Neural crest cell (in vitro differentiated cells): ENCODE measurements around the gene EHD2. TPM values are rescaled to one million over a fixed set of nuclear protein-coding genes. Genes with fewer than 3 reads are reported as not detected.

Experiments used
- DNase-seq: peaks from one replicate; pipeline ENCODE4 v3.0.0; 2021; ENCODE audit warnings: low read depth, mixed read lengths, low spot score
- H3K27ac Mint-ChIP-seq: one replicate; pipeline ENCODE4 v1.8.0; 2021; ENCODE audit warnings: mild to moderate bottlenecking, mixed read lengths; ENCODE audit not compliant: unreplicated experiment
- H3K27me3 Mint-ChIP-seq: 2 replicates; pipeline ENCODE4 v1.8.0; 2021; ENCODE audit warnings: low read depth, mild to moderate bottlenecking, mixed read lengths
- H3K36me3 Mint-ChIP-seq: 2 replicates; pipeline ENCODE4 v1.8.0; 2021; ENCODE audit warnings: low read depth, mild to moderate bottlenecking, mixed read lengths
- H3K4me1 Mint-ChIP-seq: 2 replicates; pipeline ENCODE4 v1.8.0; 2021; ENCODE audit warnings: mixed read lengths
- H3K4me3 Mint-ChIP-seq: one replicate; pipeline ENCODE4 v1.8.0; 2021; ENCODE audit warnings: mild to moderate bottlenecking, mixed read lengths
- H3K9me3 Mint-ChIP-seq: 2 replicates; pipeline ENCODE4 v1.8.0; 2021; ENCODE audit warnings: mixed read lengths
- CTCF ChIP-seq: fragments of 200-600 bp; sonication (generic); conservative IDR thresholded peaks from 2 replicates; pipeline ENCODE4 v1.5.0; 2021; ENCODE audit warnings: antibody characterized with exemption, mild to moderate bottlenecking
- total RNA-seq: library from RNA; stranded (reverse); gene quantifications from 2 replicates; pipeline ENCODE4 v1.2.1, GENCODE V29; 2021

EHD2 gene
- total RNA-seq, 1 donor from 2014 or later: 0.47 TPM

- TF ChIP-seq CTCF: no peak
- H3K4me3 Mint-ChIP-seq: no peak overlapping the region
- H3K36me3 Mint-ChIP-seq: peaks cover 26% of the 10 kb centered on the region
- H3K4me1 Mint-ChIP-seq: no peaks in the 10 kb centered on the region
- H3K9me3 Mint-ChIP-seq: no peaks in the 10 kb centered on the region
- no peak for DNase-seq
- H3K27me3 Mint-ChIP-seq: no peaks in the 10 kb centered on the region
- no peak overlapping the region for H3K27ac Mint-ChIP-seq
These were observed 42.8 kb downstream of the EHD2 start for GRCh38 chr19:47755762-47756626.

GRCh38 chr19:47756627-47756929 lies 43.4 kb downstream of the EHD2 start:
- Mint-ChIP-seq H3K36me3 (peaks cover 26% of the 10 kb centered on the region), H3K4me3 (no peak overlapping the region), H3K27me3 (no peaks in the 10 kb centered on the region), H3K4me1 (no peaks in the 10 kb centered on the region), H3K9me3 (no peaks in the 10 kb centered on the region), H3K27ac (no peak overlapping the region)
- TF ChIP-seq CTCF: no peak
- no peak for DNase-seq

- H3K4me3 Mint-ChIP-seq: no peak overlapping the region
- DNase-seq: no peak
- H3K9me3 Mint-ChIP-seq: no peaks in the 10 kb centered on the region
- no peak for TF ChIP-seq CTCF
- no peak overlapping the region for H3K27ac Mint-ChIP-seq
- H3K36me3 Mint-ChIP-seq: peaks cover 26% of the 10 kb centered on the region
- no peaks in the 10 kb centered on the region for H3K4me1 Mint-ChIP-seq
- no peaks in the 10 kb centered on the region for H3K27me3 Mint-ChIP-seq
These were observed 43.9 kb downstream of the EHD2 start for GRCh38 chr19:47756953-47757608.

- H3K36me3 Mint-ChIP-seq: peaks cover 26% of the 10 kb centered on the region
- H3K27ac Mint-ChIP-seq: no peak overlapping the region
- H3K27me3 Mint-ChIP-seq: no peaks in the 10 kb centered on the region
- H3K9me3 Mint-ChIP-seq: no peaks in the 10 kb centered on the region
- H3K4me3 Mint-ChIP-seq: no peak overlapping the region
- no peak for TF ChIP-seq CTCF
- no peaks in the 10 kb centered on the region for H3K4me1 Mint-ChIP-seq
- no peak for DNase-seq
These were observed 44.6 kb downstream of the EHD2 start for GRCh38 chr19:47757617-47758442.

- no peak for DNase-seq
- Mint-ChIP-seq H3K27me3 (no peaks in the 10 kb centered on the region), H3K27ac (no peak overlapping the region), H3K4me3 (no peak overlapping the region), H3K9me3 (no peaks in the 10 kb centered on the region), H3K4me1 (no peaks in the 10 kb centered on the region), H3K36me3 (peaks cover 24% of the 10 kb centered on the region)
- no peak for TF ChIP-seq CTCF
These were observed 45.2 kb downstream of the EHD2 start for GRCh38 chr19:47758443-47758804.
